Mesenchymal stem cell (in vitro differentiated cells and primary cell): ENCODE data around the gene ENO2.
"Not testable (repeated sequence)": the region's sequence is repeated elsewhere in the genome, so short reads cannot be mapped to it uniquely, and the experiment has no call there.

Source experiments
- DNase-seq: peaks from one replicate; pipeline ENCODE4 v3.0.0-alpha.2; 2013
- H2AFZ ChIP-seq: one replicate; pipeline ENCODE4 v1.6.1; 2013; ENCODE audit warnings: low read depth, mild to moderate bottlenecking, control low read depth, inconsistent platforms, low read length, moderate library complexity
- H2AK5ac ChIP-seq: 2 replicates; pipeline ENCODE4 v1.6.1; 2013; ENCODE audit warnings: low read length, moderate library complexity, mild to moderate bottlenecking, inconsistent platforms; ENCODE audit not compliant: severe bottlenecking
- H2BK120ac ChIP-seq: one replicate; pipeline ENCODE4 v1.6.1; 2013; ENCODE audit warnings: low read depth, mild to moderate bottlenecking, inconsistent platforms, low read length, moderate library complexity
- H2BK12ac ChIP-seq, 2 experiments: one replicate each; pipeline ENCODE4 v1.6.1; 2013; ENCODE audit warnings: inconsistent platforms in 2 of 2, low read length in 2 of 2, mild to moderate bottlenecking in 2 of 2, moderate library complexity in 2 of 2, control low read depth in 1 of 2
- H2BK15ac ChIP-seq: one replicate; pipeline ENCODE4 v1.6.1; 2013; ENCODE audit warnings: mild to moderate bottlenecking, low read depth, inconsistent platforms; ENCODE audit not compliant: poor library complexity, severe bottlenecking
- H2BK5ac ChIP-seq: 2 replicates; pipeline ENCODE4 v1.6.1; 2013; ENCODE audit warnings: low read depth, mild to moderate bottlenecking, low read length, control low read depth, inconsistent platforms; ENCODE audit not compliant: poor library complexity, severe bottlenecking
- H3K14ac ChIP-seq, 2 experiments: one replicate each; pipeline ENCODE4 v1.6.1; 2013; ENCODE audit warnings: inconsistent platforms in 2 of 2, low read length in 2 of 2, control low read depth in 1 of 2, mild to moderate bottlenecking in 1 of 2, moderate library complexity in 1 of 2
- H3K18ac ChIP-seq, 2 experiments: one replicate each; pipeline ENCODE4 v1.6.1; 2013; ENCODE audit warnings: inconsistent platforms in 2 of 2, low read length in 2 of 2, control low read depth in 1 of 2, low read depth in 1 of 2, mild to moderate bottlenecking in 1 of 2
- H3K23ac ChIP-seq, 2 experiments: one replicate each; pipeline ENCODE4 v1.6.1; 2013; ENCODE audit warnings: inconsistent platforms in 2 of 2, low read length in 2 of 2, mild to moderate bottlenecking in 2 of 2, moderate library complexity in 2 of 2, control low read depth in 1 of 2
- H3K27ac ChIP-seq: 2 replicates; pipeline ENCODE4 v1.5.1; 2013; ENCODE audit warnings: mild to moderate bottlenecking, moderate library complexity, low read length, control low read depth, inconsistent platforms; ENCODE audit not compliant: poor library complexity, severe bottlenecking
- H3K27me3 ChIP-seq, 2 experiments: 2 replicates each; pipeline versions ENCODE4 v1.6.1 to v1.7.0; 2013; ENCODE audit warnings: low read length in 2 of 2, mild to moderate bottlenecking in 2 of 2, moderate library complexity in 2 of 2, control low read depth in 1 of 2, inconsistent platforms in 1 of 2; ENCODE audit not compliant: control insufficient read depth in 1 of 2, insufficient read depth in 1 of 2
- H3K36me3 ChIP-seq, 2 experiments: 2 replicates each; pipeline versions ENCODE4 v1.6.1 to v1.7.0; 2013; ENCODE audit warnings: low read length in 2 of 2, control low read depth in 1 of 2, inconsistent platforms in 1 of 2, low read depth in 1 of 2, mild to moderate bottlenecking in 1 of 2; ENCODE audit not compliant: insufficient read depth in 2 of 2, control insufficient read depth in 1 of 2
- H3K4ac ChIP-seq, 2 experiments: one replicate each; pipeline ENCODE4 v1.6.1; 2013; ENCODE audit warnings: inconsistent platforms in 2 of 2, low read length in 2 of 2, mild to moderate bottlenecking in 2 of 2, moderate library complexity in 2 of 2, control low read depth in 1 of 2, low read depth in 1 of 2
- H3K4me1 ChIP-seq: 2 replicates; pipeline ENCODE4 v1.6.1; 2013; ENCODE audit warnings: low read depth, low read length, control low read depth; ENCODE audit not compliant: control insufficient read depth, insufficient read depth
- H3K4me2 ChIP-seq: 2 replicates; pipeline ENCODE4 v1.6.1; 2013; ENCODE audit warnings: low read length, mild to moderate bottlenecking, inconsistent platforms; ENCODE audit not compliant: poor library complexity, severe bottlenecking
- H3K4me3 ChIP-seq, 2 experiments: 2 replicates each; pipeline versions ENCODE4 v1.5.1 to v1.7.0; 2013; ENCODE audit warnings: low read length in 2 of 2, mild to moderate bottlenecking in 2 of 2, control low read depth in 1 of 2, low read depth in 1 of 2; ENCODE audit not compliant: insufficient read depth in 1 of 2
- H3K79me1 ChIP-seq: replicated peaks from 2 replicates; pipeline ENCODE4 v1.6.1; 2013; ENCODE audit warnings: mild to moderate bottlenecking, control low read depth, low read length, inconsistent platforms; ENCODE audit not compliant: poor library complexity, severe bottlenecking
- H3K9ac ChIP-seq: 2 replicates; pipeline ENCODE4 v1.7.0; 2013; ENCODE audit warnings: mild to moderate bottlenecking, low read length, moderate library complexity
- H3K9me3 ChIP-seq: 2 replicates; pipeline ENCODE4 v1.7.0; 2013; ENCODE audit warnings: mild to moderate bottlenecking, low read length; ENCODE audit not compliant: control insufficient read depth
- H4K8ac ChIP-seq: one replicate; pipeline ENCODE4 v1.6.1; 2013; ENCODE audit warnings: inconsistent platforms, mild to moderate bottlenecking, low read length, moderate library complexity
- H4K91ac ChIP-seq: one replicate; pipeline ENCODE4 v1.6.1; 2013; ENCODE audit warnings: mild to moderate bottlenecking, low read length, inconsistent platforms
- WGBS: methylation state at CpG from one replicate; pipeline ENCODE4 v1.1.7; 2013; ENCODE audit warnings: mixed read lengths; 5-methylcytosine and 5-hydroxymethylcytosine counted together

Gene ENO2

GRCh38 chr12:6872073-6873048 is 42.0 kb upstream of the ENO2 start:
- peak overlapping the region; percentile 9 to 81 for H3K4ac ChIP-seq
- H3K79me1 ChIP-seq = peaks cover 5% of the 10 kb centered on the region
- H3K18ac ChIP-seq = peak overlapping the region; percentile 67 to 92
- peak overlapping the region; percentile 39 for H2AK5ac ChIP-seq
- DNase-seq = peak; percentile 73
- H2AFZ ChIP-seq = no peak overlapping the region
- peak overlapping the region; percentile 62 to 93 for H3K14ac ChIP-seq
- no peak overlapping the region for H2BK12ac ChIP-seq
- H2BK120ac ChIP-seq = no peak overlapping the region
- peak overlapping the region; percentile 91 for H3K4me2 ChIP-seq
- H2BK15ac ChIP-seq = peak overlapping the region; percentile 53
- peak overlapping the region; percentile 34 for H4K91ac ChIP-seq
- H3K27ac ChIP-seq = peak overlapping the region; percentile 90
- peak overlapping the region; percentile 28 for H4K8ac ChIP-seq
- H3K27me3 ChIP-seq = no peaks in the 10 kb centered on the region
- WGBS = 3% methylated on average over 36 of the region's 40 CpGs
- H2BK5ac ChIP-seq = peak overlapping the region; percentile 22
- peak overlapping the region in 1 of 2 experiments; percentile 98 for H3K23ac ChIP-seq
- peaks cover 20% of the 10 kb centered on the region for H3K4me1 ChIP-seq
- H3K9ac ChIP-seq = peak overlapping the region; percentile 97
- H3K9me3 ChIP-seq = no peaks in the 10 kb centered on the region
- H3K36me3 ChIP-seq = peaks cover 27 to 43% of the 10 kb centered on the region in 2 experiments
- H3K4me3 ChIP-seq = peak overlapping the region; percentile 86 to 89

GRCh38 chr12:6873094-6874014 is 41.0 kb upstream of the ENO2 start, which contains the start of gene SPSB2:
SPSB2 (minus strand) TSS chr12:6873303; CDS start chr12:6872901, 402 bp downstream.
- peak within 1 kb of the TSS; percentile 22 for H2BK5ac ChIP-seq
- peaks cover 20% of the 10 kb centered on the region for H3K4me1 ChIP-seq
- H3K4ac ChIP-seq = peak within 1 kb of the TSS; percentile 9 to 81
- peak within 1 kb of the TSS in 1 of 2 experiments; percentile 98 for H3K23ac ChIP-seq
- H3K18ac ChIP-seq = peak within 1 kb of the TSS; percentile 67 to 94
- H3K9me3 ChIP-seq = no peaks in the 10 kb centered on the region
- H3K9ac ChIP-seq = peak within 1 kb of the TSS; percentile 97
- H2BK120ac ChIP-seq = peak within 1 kb of the TSS; percentile 42
- H3K4me2 ChIP-seq = peak within 1 kb of the TSS; percentile 91
- H2BK12ac ChIP-seq = peak within 1 kb of the TSS in 1 of 2 experiments; percentile 87
- H4K91ac ChIP-seq = peak within 1 kb of the TSS; percentile 80
- H4K8ac ChIP-seq = peak within 1 kb of the TSS; percentile 28
- H2AFZ ChIP-seq = peak within 1 kb of the TSS; percentile 73
- peaks cover 27 to 44% of the 10 kb centered on the region in 2 experiments for H3K36me3 ChIP-seq
- DNase-seq = peak; percentile 96
- peak within 1 kb of the TSS; percentile 53 for H2BK15ac ChIP-seq
- peak within 1 kb of the TSS; percentile 51 for H2AK5ac ChIP-seq
- peak within 1 kb of the TSS; percentile 62 to 93 for H3K14ac ChIP-seq
- H3K27ac ChIP-seq = peak within 1 kb of the TSS; percentile 90
- H3K4me3 ChIP-seq = peak within 1 kb of the TSS; percentile 86 to 89
- peaks cover 7% of the 10 kb centered on the region for H3K79me1 ChIP-seq
- 2% methylated on average over 64 of the region's 66 CpGs for WGBS
- no peaks in the 10 kb centered on the region for H3K27me3 ChIP-seq

GRCh38 chr12:6874015-6874368 is 40.4 kb upstream of the ENO2 start:
- Histone ChIP-seq H2AK5ac (peak overlapping the region; percentile 51), H3K4me3 (peak overlapping the region; percentile 86 to 89), H3K4me1 (peaks cover 15% of the 10 kb centered on the region), H3K9ac (peak overlapping the region; percentile 97), H3K27ac (peak overlapping the region; percentile 69), H3K36me3 (peaks cover 27 to 40% of the 10 kb centered on the region in 2 experiments), H3K4me2 (peak overlapping the region; percentile 25), H3K18ac (peak overlapping the region in 1 of 2 experiments; percentile 94), H2BK12ac (peak overlapping the region in 1 of 2 experiments; percentile 6), H3K4ac (peak overlapping the region in 1 of 2 experiments; percentile 78), H3K14ac (peak overlapping the region in 1 of 2 experiments; percentile 83)
- H2AFZ ChIP-seq, H2BK15ac ChIP-seq, H2BK5ac ChIP-seq, H3K79me1 ChIP-seq, H3K9me3 ChIP-seq, H4K8ac ChIP-seq, H3K27me3 ChIP-seq, H2BK120ac ChIP-seq, H3K23ac ChIP-seq, DNase-seq, H4K91ac ChIP-seq: not testable (repeated sequence)
- 87% methylated on average over 8 of the region's 9 CpGs for WGBS
